WERI-Rb-1 (cell line): ENCODE measurements around the gene BAHD1.
A peak's percentile ranks its signal among the peaks of the same experiment; 100 is the strongest.

Experiments used
- DNase-seq: peaks from one replicate; pipeline ENCODE4 v3.0.0-alpha.2; 2020
- H3K27ac ChIP-seq: fragments of 250-450 bp; sonication (Bioruptor Pico); 2 replicates; pipeline ENCODE4 v1.5.1; 2020; ENCODE audit warnings: mild to moderate bottlenecking, moderate library complexity
- H3K27me3 ChIP-seq: fragments of 250-450 bp; sonication (Bioruptor Pico); 2 replicates; pipeline ENCODE4 v1.5.1; 2021; ENCODE audit warnings: mild to moderate bottlenecking, low read depth, moderate library complexity; ENCODE audit not compliant: insufficient read depth, severe bottlenecking
- H3K36me3 ChIP-seq: fragments of 250-450 bp; sonication (Bioruptor Pico); 2 replicates; pipeline ENCODE4 v1.5.1; 2020; ENCODE audit warnings: mild to moderate bottlenecking, moderate library complexity
- H3K4me3 ChIP-seq: 2 replicates; pipeline ENCODE4 v1.5.1; 2011; ENCODE audit warnings: low read depth, mild to moderate bottlenecking, control low read depth, low read length
- H3K9me3 ChIP-seq: fragments of 250-450 bp; sonication (Bioruptor Pico); 2 replicates; pipeline ENCODE4 v1.5.1; 2021; ENCODE audit warnings: mild to moderate bottlenecking, moderate library complexity; ENCODE audit not compliant: severe bottlenecking
- TF ChIP-seq, protein P1 (sequence below): IDR thresholded peaks from 2 replicates; pipeline ENCODE4 v1.5.1; 2011; ENCODE audit warnings: low read depth, mild to moderate bottlenecking, control low read depth, inconsistent platforms, low read length

BAHD1 gene

DNA sequence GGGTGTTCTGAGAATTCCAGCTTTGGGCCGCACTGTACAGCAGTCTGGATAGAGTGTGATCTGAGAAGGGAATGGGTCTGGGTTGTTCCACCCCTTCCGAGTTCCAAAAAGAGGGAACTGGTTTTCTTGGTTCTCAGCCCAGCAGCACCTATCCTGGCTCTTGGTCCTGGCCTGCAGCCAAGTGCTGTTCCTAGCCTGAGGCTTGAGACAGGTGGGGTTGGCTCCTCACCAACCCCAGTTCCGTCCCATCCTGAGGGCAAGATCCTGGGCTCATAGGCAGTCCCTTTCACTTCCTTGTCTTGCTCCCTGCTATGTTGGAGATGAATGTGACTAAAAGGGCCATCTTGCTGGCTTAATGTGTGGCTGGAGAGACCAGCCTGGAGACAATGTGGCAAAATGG is 20.0 kb upstream of the BAHD1 start:
- Histone ChIP-seq H3K9me3 (no peaks in the 10 kb centered on the region), H3K36me3 (peaks cover 23% of the 10 kb centered on the region), H3K27ac (peak overlapping the region; percentile 85), H3K27me3 (no peaks in the 10 kb centered on the region), H3K4me3 (no peak overlapping the region)
- DNase-seq = no peak
- TF ChIP-seq, protein P1, sequence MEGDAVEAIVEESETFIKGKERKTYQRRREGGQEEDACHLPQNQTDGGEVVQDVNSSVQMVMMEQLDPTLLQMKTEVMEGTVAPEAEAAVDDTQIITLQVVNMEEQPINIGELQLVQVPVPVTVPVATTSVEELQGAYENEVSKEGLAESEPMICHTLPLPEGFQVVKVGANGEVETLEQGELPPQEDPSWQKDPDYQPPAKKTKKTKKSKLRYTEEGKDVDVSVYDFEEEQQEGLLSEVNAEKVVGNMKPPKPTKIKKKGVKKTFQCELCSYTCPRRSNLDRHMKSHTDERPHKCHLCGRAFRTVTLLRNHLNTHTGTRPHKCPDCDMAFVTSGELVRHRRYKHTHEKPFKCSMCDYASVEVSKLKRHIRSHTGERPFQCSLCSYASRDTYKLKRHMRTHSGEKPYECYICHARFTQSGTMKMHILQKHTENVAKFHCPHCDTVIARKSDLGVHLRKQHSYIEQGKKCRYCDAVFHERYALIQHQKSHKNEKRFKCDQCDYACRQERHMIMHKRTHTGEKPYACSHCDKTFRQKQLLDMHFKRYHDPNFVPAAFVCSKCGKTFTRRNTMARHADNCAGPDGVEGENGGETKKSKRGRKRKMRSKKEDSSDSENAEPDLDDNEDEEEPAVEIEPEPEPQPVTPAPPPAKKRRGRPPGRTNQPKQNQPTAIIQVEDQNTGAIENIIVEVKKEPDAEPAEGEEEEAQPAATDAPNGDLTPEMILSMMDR = no peak

DNA sequence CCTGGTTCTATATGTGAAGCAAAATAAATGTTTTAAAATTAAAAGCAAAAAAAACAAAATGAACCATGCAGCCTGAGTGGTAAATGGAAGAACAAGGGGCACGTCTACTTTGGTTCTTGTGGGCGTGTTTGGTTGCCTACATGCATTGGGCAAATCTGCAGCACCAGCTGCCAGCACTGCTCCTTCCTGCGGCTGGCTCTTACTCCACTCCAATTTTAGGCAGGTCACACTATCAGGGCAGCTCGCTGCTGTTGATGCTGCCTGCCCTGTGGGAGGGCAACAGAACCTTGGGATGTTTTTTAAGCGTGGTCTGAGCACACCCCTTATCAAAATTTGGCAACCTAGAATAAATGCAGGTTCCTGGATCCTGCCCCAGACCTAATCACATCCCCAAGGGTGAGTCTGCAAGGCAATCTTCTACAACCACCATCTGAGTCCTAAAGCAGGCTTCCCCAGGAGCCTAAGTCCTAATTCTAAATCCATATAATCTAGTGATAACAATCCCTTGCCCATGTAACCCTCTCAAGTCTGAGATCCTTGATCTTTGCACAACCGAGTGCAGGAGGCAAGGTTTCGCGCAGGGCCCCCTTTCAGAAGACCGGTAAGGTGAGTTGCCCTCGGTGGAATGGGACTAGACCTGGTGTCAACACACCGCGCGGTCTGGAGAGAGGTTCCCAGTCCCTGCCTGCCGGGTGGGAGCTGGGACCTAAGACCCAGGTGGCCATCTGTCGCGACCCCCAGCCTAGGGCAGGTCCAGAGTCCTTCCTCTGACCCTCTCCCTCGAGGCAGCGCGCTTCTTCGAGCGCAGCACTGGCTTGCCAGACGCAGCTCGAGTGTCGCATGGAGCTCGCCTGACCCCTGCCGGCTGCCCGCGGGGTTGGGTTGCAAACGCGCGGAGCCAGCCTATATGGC is 19.3 kb upstream of the BAHD1 start:
- peak; percentile 91 for DNase-seq
- H3K4me3 ChIP-seq = peak overlapping the region; percentile 29
- TF ChIP-seq, protein P1 = peak; percentile 94
- H3K9me3 ChIP-seq = no peaks in the 10 kb centered on the region
- H3K27ac ChIP-seq = peak overlapping the region; percentile 85
- peaks cover 16% of the 10 kb centered on the region for H3K36me3 ChIP-seq
- no peaks in the 10 kb centered on the region for H3K27me3 ChIP-seq

DNA sequence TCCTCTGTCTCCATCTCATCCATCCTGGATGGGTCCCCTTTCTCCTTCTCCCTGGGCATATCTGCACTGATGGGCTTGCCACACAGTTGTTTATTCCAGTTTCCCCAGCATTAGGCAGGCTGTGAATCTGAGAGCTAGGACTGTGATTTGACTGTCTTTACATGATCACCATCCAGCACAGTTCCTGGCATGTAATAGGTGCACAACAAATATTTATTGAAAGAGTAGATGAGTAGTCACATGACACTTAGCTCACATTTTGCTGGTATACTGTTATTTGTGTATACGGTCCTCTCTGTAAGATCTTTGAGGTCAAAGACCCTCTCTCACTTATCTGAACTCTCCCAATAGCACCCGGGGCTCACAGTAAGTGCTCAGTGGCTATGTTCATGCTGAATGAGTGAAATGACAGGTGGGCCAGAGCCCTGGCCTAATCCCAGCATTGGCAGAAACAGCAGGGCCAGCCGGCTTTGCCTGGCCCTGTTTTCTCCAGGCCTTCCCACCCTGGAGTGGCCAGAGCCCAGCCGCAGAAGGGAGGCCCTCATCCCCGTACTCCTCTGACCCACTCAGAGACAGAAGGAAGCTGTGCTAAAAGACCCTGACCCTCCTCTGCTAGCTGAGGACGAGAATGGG is 16.2 kb upstream of the BAHD1 start:
- H3K27ac ChIP-seq = no peak overlapping the region
- TF ChIP-seq, protein P1 = no peak
- no peak for DNase-seq
- no peaks in the 10 kb centered on the region for H3K9me3 ChIP-seq
- no peak overlapping the region for H3K4me3 ChIP-seq
- no peaks in the 10 kb centered on the region; the same call in 1 of the 2 replicates for H3K36me3 ChIP-seq
- no peaks in the 10 kb centered on the region for H3K27me3 ChIP-seq

DNA sequence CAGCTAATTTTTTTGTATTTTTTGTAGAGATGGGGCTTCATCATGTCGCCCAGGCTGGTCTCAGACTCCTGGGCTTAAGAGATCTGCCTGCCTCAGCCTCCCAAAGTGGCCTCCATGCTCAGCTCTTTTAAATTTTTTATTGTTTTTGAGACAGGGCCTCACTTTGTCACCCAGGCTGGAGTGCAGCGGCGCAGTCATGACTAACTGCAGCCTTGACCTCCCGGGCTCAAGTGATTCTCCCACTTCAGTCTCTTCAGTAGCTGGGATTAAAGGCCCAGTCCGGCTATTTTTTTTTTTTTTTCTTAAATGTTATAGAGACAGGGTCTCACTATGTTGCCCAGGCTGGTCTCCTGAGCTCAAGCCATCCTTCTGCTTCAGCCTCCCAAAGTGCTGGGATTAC is 15.1 kb upstream of the BAHD1 start:
- no peak for DNase-seq
- Histone ChIP-seq H3K27me3 (no peaks in the 10 kb centered on the region), H3K27ac (no peak overlapping the region), H3K36me3 (no peaks in the 10 kb centered on the region; the same call in 1 of the 2 replicates), H3K4me3 (no peak overlapping the region), H3K9me3 (no peaks in the 10 kb centered on the region)
- TF ChIP-seq, protein P1 = no peak

DNA sequence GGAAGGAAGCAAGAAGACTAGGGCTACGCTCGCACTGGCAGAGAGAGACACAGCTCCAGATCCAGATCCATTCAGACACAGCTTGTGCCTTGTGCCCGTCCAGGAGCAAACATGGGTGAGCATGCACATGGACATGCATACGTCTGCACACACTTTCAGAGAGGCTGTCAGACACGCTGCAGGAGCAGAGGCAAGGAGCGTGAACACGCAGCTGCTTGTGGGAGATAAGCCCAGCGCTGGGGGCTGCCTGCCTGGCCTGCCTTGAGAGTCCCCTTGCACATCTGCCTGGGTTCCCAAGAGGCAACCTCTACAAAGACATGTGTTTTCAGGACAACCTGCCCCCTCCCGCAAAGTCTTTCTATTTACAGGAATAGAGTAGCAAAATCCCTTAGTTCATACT is 13.6 kb upstream of the BAHD1 start:
- TF ChIP-seq, protein P1 = no peak
- Histone ChIP-seq H3K27ac (no peak overlapping the region), H3K27me3 (no peaks in the 10 kb centered on the region), H3K4me3 (no peak overlapping the region), H3K36me3 (no peaks in the 10 kb centered on the region), H3K9me3 (no peaks in the 10 kb centered on the region)
- no peak for DNase-seq
